Right lobe of liver (tissue), 4 donors: ENCODE data around the gene KCNJ6.

ENCODE experiments used
- CTCF ChIP-seq, 4 donors: fragments of 200-600 bp in 3 of 4; fragments of 450-650 bp in 1 of 4; IDR thresholded peaks; one replicate each; pipeline versions ENCODE4 v1.5.1 to v1.8.0; 2016 to 2022; ENCODE audit warnings: antibody characterized with exemption in 4 of 4, mild to moderate bottlenecking in 2 of 4
- POLR2A ChIP-seq: fragments of 450-650 bp; IDR thresholded peaks from one replicate; pipeline ENCODE4 v1.6.1; 2017; ENCODE audit warnings: antibody characterized with exemption, mild to moderate bottlenecking
- donor health status: DM: no; HTN: no; CAD: no.
- donor health status: DM: no; HTN: no; CAD: no.
- donor health status: DM: no; HTN: yes; CAD: no.

GRCh38 chr21:37684115-37684493 lies 232.2 kb downstream of the KCNJ6 start:
- TF ChIP-seq CTCF (IDR thresholded peaks at IDR 0.05) (no peak), POLR2A (no peak)
